ENCODE data around the gene KCNJ2.

DNA sequence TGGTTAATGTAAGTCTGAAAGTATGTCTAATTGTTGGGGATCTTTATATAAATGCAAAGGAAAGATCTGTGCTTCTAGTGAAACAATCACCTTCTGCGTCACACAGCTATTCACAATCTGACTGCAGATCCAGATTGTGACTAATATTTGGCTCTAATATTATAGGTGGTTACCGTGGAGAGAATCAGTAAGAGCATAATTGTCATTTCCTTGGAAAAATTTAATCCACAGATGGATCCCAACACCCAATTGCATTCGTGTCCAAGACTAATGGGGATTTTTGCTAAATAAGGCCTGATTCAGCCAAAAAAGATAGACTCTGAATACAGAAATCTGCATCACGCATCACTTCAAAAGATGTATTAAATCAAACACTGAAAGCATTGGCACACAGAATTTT lies 2.7 kb upstream of the KCNJ2 start:
- TF ChIP-seq, protein P1, sequence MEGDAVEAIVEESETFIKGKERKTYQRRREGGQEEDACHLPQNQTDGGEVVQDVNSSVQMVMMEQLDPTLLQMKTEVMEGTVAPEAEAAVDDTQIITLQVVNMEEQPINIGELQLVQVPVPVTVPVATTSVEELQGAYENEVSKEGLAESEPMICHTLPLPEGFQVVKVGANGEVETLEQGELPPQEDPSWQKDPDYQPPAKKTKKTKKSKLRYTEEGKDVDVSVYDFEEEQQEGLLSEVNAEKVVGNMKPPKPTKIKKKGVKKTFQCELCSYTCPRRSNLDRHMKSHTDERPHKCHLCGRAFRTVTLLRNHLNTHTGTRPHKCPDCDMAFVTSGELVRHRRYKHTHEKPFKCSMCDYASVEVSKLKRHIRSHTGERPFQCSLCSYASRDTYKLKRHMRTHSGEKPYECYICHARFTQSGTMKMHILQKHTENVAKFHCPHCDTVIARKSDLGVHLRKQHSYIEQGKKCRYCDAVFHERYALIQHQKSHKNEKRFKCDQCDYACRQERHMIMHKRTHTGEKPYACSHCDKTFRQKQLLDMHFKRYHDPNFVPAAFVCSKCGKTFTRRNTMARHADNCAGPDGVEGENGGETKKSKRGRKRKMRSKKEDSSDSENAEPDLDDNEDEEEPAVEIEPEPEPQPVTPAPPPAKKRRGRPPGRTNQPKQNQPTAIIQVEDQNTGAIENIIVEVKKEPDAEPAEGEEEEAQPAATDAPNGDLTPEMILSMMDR (IDR thresholded peaks at IDR 0.05), result no peak
- no peak for TF ChIP-seq POLR2A (IDR thresholded peaks at IDR 0.05)
